22Rv1 (cell line): ENCODE measurements around the gene HOXC12.

ENCODE experiments used
- H3K27ac ChIP-seq: fragments of 450-650 bp; 2 replicates; pipeline ENCODE4 v1.5.1; 2017
- ZFX ChIP-seq: fragments of 450-650 bp; IDR thresholded peaks from 2 replicates; pipeline ENCODE4 v1.6.1; 2017; ENCODE audit warnings: antibody characterized with exemption, borderline replicate concordance
- TF ChIP-seq, protein P1 (sequence below): fragments of 450-650 bp; IDR thresholded peaks from 2 replicates; pipeline ENCODE4 v1.5.1; 2017; ENCODE audit warnings: mild to moderate bottlenecking

The HOXC12 gene, protein sequence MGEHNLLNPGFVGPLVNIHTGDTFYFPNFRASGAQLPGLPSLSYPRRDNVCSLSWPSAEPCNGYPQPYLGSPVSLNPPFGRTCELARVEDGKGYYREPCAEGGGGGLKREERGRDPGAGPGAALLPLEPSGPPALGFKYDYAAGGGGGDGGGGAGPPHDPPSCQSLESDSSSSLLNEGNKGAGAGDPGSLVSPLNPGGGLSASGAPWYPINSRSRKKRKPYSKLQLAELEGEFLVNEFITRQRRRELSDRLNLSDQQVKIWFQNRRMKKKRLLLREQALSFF

DNA sequence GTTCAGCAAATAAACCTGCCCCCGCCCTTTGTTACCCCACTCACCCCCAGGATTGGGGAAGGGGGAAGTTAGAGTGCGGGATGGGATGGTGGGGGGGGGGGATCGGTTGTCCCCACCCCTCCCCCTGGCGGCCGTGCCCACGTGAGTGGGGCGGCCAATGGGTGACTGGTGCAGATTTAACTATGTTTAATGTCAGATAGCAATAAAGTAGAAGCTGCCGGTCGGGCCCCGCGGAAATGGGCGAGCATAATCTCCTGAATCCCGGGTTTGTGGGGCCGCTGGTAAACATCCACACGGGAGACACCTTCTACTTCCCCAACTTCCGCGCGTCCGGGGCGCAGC is at the start of gene HOXC12:
Gene HOXC12 (plus strand): TSS at position 210 of the 342 bp plus-strand sequence. CDS start 27 bp downstream, at position 237.
- peak within 1 kb of the TSS; percentile 42 for H3K27ac ChIP-seq
- TF ChIP-seq, protein P1, sequence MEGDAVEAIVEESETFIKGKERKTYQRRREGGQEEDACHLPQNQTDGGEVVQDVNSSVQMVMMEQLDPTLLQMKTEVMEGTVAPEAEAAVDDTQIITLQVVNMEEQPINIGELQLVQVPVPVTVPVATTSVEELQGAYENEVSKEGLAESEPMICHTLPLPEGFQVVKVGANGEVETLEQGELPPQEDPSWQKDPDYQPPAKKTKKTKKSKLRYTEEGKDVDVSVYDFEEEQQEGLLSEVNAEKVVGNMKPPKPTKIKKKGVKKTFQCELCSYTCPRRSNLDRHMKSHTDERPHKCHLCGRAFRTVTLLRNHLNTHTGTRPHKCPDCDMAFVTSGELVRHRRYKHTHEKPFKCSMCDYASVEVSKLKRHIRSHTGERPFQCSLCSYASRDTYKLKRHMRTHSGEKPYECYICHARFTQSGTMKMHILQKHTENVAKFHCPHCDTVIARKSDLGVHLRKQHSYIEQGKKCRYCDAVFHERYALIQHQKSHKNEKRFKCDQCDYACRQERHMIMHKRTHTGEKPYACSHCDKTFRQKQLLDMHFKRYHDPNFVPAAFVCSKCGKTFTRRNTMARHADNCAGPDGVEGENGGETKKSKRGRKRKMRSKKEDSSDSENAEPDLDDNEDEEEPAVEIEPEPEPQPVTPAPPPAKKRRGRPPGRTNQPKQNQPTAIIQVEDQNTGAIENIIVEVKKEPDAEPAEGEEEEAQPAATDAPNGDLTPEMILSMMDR, result 0 out of 2 replicates have a peak, but pooled peaks have one; percentile 9
- no peak for TF ChIP-seq ZFX

DNA sequence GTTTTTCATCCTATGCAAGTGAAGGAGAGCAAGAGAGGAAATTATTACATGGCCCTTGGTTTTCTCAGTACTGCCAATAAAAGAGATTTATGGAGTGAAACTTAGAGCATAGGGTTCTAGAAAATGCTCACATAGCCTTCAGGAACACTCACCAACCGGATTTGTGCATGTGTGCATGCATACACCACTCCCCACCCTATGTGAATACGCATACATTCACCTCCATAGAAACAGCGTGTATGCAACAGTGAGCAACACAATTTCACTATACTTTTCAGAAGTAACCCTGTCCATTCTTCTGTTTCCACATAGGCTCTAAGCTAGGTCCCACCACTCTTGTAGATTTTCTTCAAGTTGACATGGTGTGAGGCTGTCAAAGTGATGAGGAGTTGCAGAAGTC is 47.6 kb upstream of the HOXC12 start:
- no peak overlapping the region for H3K27ac ChIP-seq
- TF ChIP-seq ZFX, result no peak

DNA sequence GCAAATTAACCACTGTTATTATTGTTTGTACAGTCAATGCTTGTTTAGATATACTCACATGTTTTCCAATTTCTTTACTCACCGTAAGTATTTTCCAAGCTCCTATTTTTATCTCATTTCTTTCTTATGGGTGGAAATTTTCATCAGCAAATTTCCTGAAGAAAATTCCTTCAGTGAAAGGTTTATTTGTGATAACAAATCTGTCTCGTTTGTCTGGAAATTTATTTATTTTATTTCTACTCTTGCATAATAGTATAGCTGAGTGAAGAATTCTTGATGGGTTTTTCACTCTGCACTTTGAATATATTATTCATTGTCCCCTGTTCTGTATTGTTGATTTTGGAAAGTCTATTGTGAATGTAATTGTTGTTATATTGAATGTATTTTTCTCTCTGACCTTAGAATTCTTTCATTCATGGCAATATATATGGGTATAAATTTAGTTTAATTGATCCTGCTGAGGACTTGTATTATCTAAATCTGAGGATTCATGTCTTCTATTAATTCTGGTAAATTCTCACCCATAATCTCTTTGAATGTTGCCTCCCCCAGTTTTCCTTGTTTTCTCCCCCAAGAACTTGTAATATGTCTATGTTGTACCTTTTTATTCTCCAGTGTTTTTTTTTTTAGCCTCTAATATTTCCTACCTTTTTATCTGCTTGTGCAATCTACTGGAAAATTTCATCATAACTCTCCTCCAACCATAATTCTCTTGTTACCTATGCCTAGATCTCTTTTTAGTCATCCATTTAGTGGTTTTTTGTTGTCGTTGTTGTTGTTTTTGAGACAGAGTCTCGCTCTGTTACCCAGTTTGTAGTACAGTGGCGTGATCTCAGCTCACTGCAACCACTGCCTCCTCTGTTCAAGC is 37.7 kb upstream of the HOXC12 start:
- no peak overlapping the region for H3K27ac ChIP-seq

DNA sequence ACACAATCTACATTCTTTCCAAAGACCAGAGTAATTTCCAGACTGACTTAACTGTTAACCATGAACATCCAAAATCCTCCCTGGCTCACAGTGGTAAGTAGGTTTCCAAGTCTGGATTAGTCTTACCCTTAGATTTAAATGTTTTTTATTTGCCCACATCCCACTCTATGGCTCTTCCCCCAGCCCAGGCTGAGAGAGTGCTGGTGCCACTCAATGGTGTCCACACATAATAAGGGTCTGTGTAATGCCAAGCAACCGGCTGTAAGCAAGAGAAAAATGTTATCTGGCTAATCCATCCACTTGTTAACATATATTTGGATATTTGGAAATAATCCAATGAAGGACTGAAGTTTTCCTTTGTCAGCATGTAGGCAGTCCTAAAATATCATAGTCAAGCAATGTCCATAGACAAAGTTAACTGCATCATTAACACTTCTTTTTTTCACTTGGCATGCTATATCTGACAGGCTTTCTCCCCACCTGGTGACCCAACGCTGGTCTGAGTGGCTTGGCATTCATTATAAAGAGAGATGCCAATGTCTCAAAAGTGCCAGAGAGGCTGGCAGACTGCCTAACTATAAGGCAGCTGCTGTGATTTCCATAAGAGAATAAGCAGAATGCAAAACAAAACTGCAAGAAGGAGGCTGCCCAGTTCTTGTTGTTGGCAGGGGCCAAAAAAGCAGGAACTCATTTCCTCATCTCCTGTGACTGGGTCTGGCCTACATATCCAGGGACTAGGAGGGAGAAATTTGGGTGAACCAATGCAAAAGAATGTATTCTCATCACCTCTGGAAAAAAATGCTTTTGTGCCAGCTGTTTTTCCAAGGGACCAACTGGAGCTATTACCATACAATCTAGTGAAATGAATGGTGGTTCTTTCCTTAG is 29.9 kb upstream of the HOXC12 start:
- H3K27ac ChIP-seq, result no peak overlapping the region
- no peak for TF ChIP-seq ZFX
- TF ChIP-seq, protein P1, result no peak

More for the DNA sequence above, 37.7 kb upstream of the HOXC12 start:
- TF ChIP-seq ZFX, result no peak
- TF ChIP-seq, protein P1, result no peak

DNA sequence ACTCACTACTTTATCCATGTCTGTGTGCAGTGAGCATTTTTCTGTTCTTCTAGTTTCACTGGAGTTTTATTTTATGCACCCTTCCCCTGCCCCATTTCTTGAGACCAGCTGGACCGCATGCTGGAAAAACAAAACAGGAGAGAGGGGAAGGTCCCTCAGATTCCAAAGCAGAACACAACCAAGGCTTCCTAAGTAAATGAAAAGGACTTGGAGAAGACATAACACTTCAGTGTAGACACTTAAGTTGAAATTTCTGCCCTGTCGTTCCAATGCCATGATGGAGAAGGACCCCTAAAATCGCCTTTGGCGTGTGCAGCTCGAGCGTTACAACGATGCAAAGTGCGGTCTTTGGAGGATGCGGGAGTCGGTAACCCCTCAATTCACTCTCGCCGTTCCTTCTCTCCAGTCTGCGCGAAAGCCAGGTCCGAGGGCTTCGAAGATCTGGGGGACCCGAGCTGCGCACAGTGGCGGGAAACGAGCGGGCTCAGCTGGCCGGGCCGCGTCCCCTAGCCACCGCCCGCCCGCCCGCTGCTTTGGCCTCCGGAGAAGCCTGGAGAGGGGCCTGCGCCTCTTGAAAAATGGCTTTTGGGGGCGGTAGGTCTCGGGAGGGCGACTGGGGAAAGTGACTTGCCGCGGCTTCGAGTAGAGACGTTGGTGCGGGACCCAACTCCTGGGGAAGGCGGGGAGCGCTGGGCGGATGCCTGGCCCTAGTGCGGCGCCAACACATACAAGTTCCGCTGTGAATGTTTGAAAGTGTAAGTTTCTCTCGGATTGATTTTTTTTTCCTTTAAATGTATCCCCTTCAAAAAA is 27.3 kb upstream of the HOXC12 start:
- TF ChIP-seq, protein P1, result no peak
- TF ChIP-seq ZFX, result no peak
- no peak overlapping the region for H3K27ac ChIP-seq

DNA sequence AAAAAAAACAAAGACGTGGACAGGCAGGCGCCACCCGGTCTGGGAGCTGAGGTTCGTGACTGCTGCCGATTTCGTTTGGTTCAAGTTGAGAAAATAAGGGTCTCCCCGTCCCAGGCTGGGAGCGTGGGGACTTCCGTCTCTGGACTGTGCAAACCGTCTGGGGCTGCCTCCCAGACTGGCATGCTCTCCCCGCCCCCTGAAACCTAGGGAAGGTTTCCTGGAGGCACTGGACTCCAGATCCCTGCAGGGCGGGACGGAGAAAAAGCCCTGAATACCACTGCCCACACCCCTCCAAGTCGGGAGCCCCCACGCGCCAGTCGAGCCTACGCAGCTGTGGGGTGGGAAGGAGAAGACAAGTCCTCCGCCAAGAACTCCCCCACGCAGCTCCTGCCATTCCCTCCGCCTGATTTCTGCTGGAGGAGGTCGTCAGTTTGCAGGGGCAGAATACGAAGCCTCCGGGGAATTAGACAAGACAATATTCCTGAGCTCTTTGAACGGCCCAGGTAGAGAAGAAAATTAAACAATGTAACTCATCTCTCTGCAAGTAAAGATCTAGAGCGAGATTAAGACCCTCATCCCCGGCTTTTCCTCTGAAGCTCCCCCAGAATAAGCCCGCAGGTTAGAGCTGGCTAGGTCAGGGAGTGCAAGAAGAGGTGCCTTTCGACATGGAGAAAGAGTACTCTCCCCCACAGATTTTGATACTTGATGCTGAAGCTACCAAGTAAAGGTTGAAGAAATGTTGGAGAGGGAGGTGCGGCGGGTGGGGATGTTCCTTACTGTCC is 26.5 kb upstream of the HOXC12 start:
- no peak for TF ChIP-seq ZFX
- TF ChIP-seq, protein P1, result no peak
- no peak overlapping the region for H3K27ac ChIP-seq
